NCI-H1436 (cell line): ENCODE data around the gene ITCH.
"Not testable (repeated sequence)": the region's sequence is repeated elsewhere in the genome, so short reads cannot be mapped to it uniquely, and the experiment has no call there.

ENCODE experiments used
- DNase-seq: peaks from one replicate; lab custom pipeline; 2025; lab: John Stamatoyannopoulos, UW

ITCH gene

DNA sequence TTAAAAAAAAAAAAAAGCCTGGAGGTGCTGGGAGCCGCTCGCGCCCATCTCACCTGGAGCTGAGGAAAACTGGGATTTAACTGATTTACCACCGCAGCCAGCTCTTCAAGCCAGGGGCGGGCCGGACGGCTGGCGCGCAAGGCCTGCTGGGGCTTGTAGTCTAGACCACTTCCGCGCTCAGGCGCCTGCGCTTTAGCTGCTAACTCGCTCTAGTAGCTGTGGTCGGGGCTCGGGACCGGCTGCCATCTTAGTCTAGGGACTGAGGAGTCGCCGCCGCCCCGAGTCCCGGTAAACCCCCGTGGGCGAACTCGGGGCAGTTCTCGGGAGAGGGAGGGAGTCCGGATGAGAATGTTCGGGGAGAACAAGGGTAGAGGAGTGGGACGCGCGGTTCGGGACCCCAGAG is at the start of gene ITCH:
Gene ITCH (plus strand): TSS at position 212 of the 403 bp plus-strand sequence. CDS start 30,539 bp downstream, outside the sequence.
- peak; percentile 88 for DNase-seq

DNA sequence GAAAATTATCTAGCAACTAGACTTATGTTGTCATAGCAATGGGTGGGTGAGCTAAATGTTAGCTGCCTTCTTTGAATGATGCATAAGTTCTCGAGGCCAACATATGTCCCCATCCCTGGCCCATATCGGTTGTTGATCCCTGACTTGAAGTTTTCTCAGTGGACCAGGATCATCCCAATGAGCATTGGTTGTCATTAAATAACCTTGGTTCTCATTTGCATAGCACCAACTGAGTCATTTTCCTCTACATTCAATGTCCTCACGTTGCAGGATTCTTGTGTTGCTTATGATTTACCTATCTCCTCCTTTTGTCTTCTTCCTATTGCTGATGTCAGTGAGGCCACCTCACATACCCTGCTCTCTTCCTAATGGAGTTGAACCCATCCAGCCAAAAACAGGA is 47.8 kb upstream of the ITCH start:
- DNase-seq, result no peak

DNA sequence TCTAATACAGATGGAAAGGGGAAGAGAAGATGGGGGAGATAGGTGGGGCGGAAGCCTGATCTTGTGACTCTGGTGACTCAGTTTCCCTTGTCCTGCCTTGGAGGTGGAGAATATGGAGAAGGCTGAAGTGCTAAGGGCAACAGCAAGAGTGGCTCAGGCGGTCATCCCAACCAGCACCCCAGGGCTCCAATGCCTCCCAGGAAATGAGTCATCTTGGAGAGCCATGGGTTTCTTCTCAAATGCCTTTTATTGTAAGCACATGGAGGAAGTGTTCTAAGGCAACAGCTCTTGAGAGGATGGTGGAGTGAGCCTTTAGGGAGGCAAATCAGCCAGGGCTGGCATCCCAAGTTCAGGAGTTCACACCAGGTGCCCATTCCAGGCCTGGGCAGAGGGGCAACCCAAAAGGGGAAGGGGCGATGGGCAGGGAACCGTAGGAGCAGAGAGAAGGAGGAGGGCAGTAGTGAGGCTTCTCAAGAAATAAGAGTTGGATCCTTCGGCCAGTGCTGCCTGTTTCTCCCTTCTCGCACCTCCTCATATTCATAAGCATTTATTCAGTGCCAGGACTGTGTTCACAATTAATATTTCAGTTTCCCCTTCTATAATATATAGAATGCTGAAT is 46.8 kb upstream of the ITCH start:
- no peak for DNase-seq

DNA sequence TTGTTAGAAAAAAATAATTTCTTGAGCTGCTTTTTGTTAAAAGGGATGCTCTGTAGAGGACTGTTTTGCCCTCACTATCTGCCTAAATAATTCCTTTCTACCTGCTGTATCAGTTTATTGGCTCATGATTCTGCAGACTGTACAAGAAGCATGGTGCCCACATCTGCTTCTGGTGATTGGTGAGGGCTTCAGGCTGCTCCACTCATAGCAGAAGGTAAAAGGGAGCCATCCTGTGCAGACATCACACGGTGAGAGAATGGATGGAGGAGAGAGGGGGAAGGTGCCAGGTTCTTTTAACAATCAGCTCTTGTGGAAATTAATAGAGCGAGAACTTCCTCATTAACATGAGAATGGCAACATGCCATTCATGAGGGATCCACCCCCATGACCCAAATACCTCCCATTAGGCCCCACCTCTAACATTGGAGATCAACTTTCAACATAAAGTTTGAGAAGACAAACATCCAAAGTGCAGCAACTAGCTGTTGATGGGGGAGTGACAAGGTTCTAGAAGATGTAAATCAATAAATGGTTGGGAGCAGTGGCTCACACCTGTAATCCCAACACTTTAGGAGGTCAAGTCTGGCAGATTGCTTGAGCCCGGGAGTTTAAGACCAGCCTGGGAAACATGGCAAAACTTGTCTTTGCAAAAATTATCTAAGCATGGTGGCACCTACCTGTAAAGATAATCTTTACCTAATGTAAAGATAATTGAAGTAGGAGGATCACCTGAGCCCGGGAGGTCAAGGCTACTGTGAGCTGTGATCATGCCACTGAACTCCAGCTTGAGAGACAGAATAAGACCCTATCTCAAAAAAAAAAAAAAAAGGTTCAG is 44.2 kb upstream of the ITCH start:
- no peak for DNase-seq

DNA sequence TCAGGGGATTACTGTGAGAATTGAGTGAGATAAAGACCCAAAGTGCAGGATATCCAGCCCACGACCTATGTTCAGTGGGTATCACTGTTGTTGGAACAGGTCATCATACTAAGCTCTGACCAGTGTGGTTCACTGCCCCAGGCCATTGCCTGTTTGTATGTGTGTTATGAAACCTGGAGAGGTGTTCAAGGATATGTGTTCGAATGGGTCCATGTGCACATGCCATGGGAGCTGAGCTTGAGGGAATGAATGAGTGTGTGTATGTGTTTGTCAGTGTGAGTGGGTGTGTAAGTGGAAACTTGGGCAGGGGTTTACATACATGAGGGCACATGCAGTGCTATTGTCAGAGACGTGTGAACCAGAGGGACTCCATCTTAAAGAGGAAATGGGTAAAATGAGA is 42.2 kb upstream of the ITCH start:
- no peak for DNase-seq

DNA sequence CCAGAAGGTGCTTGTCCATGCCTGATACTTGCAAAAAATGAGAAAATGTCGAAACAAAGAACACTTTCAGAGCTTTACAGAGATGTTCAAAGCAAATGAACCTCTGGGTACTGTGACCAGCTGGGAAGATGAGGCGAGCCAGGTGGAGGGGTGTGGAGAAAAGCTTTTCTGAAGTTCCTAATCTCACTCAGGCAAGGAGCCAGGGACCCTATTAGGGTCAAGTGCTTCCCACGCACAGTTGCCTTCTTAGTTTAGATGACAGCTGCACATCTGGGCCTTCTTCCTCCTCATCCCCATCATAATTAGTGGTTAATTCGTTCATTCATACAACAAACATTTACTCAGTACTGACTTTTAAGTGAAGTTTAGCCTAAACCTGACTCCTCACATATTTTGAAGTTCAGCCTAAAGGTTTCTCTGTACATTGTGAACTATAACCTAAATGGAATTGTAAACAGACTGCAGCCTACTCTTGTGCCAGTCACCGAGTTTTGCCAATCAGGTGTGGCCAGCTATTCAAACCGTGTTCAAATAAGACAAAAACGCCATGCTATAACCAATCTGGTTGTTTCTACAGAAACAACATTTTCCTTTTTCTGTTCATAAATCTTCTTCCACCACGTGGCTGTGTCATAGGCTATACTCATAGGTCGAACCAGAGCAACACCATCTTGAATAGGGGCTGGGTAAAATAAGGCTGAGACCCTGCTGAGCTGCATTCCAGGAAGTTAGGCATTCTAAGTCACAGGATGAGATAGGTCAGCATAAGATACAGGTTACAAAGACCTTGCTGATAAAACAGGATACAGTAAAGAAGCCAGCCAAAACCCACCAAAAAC is 40.6 kb upstream of the ITCH start:
- DNase-seq, result no peak

DNA sequence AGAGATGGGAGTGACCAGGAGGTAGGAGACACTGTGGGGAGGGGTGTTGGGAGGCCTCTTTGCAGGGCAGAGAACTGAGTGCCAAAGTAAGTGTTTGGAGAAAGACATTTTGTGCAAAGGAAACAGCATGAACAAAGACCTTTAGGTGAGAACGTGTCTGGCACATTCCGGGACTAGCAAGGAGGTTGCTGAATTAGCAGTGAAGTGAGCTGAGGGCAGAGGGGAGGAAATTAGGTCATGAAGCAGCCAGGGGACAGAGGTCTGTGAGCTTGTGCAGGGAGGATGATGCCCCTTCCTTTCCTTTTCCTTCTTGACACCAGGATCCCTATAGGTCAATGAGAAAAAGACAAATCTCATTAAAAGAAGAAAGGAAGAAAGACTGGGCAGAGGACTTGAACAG is 38.5 kb upstream of the ITCH start:
- DNase-seq, result no peak

DNA sequence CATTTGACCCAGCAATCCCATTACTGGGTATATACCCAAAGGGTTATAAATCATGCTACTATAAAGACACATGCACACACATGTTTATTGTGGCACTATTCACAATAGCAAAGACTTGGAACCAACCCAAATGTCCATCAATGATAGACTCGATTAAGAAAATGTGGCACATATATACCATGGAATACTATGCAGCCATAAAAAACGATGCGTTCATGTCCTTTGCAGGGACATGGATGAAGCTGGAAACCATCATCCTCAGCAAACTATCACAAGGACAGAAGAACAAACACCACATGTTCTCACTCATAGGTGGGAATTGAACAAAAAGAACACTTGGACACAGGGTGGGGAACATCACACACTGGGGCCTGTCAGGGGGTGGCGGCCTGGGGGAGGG is 34.9 kb upstream of the ITCH start:
- not testable (repeated sequence) for DNase-seq

DNA sequence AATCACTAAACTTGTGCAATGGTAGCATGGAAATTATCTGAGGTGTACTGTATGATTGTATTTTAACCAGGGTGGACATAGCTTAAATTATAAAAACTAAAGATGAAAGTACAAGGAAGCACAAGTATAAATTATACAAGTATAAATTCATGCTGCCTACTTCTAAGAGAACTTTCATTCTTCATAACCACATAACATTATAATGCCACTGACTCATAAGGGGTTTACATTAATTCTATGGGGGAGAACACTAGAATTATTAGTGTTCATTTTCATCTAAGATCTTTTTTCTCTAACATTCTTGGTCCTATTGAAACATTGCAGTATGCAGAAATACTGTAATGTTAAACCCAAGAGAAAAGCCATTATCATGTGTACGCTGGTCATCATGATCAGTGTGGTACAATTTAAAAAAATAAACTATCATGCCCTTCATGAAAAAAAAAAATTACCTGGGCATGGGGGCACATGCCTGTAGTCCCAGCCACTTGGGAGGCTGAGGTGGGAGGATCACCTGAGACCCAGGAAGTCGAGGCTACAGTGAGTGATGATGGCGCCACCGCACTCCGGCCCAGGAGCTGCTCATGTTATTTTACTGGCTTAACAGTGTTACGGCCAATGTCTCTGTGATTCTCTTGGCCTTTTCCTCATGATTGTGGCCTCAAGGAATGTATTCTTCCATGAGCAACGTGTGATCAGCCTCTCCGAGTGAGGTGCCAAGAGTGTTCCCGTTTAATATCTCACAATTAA is 34.0 kb upstream of the ITCH start:
- no peak for DNase-seq

DNA sequence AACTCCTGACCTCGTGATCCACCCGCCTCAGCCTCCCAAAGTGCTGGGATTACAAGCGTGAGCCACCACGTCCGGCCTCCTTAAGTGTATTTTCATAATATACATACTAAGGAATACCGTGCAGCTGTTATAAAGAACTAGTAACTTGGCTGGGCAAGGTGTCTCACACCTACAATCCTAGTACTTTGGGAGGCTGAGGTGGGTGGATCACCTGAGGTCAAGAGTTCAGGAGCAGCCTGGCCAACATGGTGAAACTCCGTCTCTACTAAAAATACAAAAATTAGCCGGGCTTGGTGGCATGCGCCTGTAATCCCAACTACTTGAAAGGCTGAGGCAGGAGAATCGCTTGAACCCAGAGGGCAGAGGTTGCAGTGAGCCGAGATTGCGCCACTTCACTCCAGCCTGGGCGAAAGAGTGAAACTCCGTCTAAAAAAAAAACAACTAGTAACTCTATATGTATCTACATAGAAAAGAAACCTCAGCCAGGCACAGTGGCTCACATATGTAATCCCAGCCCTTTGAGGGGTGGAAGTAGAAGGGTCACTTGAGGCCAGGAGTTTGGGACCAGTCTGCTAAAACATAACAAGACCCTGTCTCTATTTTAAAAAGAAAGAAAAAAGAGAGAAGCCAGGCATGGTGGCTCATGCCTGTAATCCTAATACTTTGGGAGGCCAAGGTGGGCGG is 32.1 kb upstream of the ITCH start:
- DNase-seq, result not testable (repeated sequence)

DNA sequence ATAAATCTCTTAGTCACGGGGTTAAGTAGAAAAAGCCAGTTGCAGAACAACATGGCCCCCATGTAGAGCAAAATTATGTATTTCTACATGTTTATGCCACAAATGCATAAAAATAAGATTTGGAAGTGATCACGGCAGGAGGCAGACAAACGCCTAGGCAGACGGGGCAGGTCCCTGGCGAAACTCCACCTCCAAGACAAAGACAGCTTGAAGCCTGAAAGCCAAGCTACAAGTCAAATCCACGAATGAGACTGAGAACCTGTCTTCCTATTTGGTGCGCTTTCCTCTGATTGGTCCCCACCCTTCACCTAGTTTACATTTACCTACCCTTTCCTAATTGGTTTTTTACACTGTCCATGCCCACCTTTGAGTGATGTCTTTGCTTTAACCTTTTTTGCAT is 31.2 kb upstream of the ITCH start:
- DNase-seq, result no peak

DNA sequence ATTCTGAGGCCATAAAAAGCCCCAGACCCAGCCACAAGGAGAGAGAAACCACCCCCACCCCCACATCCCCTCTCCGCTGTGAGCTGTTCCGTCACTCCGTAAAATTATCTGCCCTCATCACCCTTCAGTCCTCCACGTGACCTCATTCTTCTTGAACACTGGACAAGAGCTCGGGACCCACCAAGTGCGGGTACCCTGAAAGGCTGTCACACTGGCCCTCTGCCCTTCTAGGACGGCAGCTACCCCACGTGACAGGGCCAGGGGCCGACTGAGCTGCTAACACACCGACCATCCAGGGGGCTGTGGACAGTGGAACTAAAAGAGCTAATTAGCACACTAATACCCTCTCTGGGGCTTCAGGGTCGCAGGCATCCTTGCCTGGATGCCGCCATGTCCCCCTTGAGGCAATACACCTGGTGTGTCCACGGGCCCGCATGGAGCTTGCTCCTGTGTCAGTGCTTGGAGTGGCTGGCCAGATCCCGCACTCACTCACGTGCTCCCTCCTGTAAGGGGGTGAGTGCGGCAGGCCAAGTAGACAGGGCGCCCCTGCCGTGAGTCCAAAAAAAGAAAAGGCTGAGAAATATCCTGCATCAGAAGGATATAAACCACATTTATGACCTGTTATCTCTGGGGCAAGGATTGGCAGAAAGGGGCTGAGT is 30.7 kb upstream of the ITCH start:
- DNase-seq, result no peak

DNA sequence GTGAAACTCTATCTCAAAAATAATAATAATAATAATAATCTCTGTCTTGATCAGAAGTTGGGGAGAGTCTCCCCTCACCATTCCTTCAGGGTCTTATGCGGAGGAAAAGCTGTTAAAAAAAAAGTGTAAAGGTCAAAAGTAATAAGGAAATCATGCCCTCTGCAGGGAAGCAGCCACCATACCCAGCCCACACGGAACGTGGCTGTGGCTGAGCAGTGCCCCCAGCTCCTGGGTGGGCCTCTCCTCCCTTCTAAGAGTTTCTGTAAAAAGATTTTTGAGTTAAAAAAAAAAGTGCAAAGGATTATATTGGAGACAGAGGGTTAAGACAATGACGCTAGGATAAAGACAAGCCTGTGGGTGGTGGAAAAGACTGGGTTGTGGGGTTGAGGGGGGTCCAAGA is 29.3 kb upstream of the ITCH start:
- no peak for DNase-seq

DNA sequence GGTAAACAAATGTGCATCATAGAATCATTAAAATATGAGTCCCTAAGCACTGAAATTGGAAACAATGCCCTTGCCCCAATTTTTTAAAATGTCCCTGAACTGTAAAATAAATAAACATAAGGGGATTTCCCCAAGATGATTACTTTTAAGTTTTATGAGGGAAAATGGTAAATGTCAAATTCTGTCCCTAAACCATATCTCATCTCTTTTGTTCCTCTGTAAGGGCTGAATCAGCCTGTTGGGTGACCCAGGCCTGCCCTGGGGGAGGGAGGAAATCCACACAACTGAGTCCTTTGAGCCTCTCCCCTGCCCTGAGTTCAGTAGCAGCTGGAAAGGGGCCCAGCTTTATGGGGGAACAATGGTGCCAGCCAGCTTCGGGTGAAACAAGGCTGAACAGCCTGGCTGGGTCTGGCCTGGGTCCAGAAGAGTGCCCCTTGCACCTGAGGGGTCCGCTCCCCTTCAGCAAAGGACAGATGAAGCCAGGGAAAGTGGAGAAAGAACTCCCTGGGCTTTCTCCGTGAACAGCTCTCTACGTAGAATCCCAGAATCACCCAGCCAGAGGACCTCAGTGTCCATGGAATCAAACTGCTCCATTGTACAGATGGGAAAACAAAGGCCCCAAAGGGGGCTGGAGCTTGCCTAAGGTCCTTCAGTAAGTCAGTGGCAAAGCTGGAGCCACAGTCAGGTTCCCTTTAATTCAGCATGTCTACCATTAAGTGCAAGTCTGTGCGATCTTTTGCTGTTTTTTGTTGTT is 28.2 kb upstream of the ITCH start:
- DNase-seq, result no peak

DNA sequence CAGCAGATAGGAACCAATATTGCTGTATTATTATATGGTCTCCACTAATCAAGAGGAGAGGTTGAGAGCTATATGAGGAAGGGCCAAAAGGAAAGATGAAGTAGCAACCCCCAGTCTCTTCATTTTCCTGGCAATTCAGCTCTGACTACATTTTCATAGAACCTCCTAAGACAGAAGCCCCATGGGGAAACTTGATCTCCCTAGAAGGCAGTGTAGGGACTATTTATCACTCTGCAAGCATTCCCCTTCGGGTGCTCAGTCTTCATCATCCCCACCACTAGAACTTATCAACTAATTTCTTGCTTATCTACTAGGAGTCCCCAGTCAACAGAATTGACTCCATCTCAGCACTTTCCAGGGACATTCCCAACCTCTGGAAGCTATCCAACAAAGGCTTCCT is 25.5 kb upstream of the ITCH start:
- no peak for DNase-seq

DNA sequence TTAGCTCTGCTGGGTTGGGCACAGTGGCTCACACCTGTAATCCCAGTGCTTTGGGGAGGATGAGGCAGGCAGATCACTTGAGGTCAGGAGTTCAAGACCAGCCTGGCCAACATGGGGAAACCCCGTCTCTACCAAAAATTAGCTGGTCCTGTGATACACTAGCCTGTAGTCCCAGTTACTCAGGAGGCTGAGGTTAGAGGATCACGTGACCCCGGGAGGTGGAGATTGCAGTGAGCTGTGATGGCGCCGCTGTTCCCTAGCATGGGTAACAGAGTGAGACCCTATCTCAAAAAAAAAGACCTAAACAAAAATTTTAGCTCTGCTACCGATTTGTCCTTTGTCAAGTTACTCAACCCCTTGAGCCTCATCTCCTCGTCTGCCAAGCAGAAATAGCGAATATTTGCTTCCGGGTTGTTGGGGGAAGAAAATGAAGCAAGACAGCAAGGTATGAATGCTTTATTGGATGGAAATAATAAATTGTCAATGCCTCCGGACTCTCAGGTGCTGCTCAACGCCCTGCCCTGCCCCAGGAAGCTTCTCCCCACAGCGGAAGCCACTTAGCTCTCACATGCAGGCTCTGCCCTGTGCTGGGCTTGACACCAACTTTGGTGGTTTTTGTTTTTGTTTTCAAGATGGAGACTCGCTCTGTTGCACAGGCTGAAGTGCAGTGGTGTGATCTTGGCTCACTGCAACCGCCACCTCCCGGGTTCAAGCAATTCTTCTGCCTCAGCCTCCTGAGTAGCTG is 24.9 kb upstream of the ITCH start:
- no peak for DNase-seq

DNA sequence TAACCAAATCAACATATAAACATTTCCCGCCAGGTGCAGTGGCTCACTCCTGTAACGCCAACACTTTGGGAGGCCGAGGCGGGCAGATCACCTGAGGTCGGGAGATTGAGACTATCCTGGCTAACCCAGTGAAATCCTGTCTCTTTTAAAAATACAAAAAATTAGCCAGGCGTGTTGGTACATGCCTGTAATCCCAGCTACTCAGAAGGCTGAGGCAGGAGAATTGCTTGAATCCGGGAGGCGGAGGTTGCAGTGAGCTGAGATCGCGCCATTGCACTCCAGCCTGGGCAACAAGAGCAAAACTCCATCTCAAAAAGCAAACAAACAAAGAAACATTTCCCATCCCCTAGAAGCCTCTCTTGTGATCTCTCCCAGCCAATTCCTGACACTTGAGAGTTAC is 22.3 kb upstream of the ITCH start:
- DNase-seq, result not testable (repeated sequence)

DNA sequence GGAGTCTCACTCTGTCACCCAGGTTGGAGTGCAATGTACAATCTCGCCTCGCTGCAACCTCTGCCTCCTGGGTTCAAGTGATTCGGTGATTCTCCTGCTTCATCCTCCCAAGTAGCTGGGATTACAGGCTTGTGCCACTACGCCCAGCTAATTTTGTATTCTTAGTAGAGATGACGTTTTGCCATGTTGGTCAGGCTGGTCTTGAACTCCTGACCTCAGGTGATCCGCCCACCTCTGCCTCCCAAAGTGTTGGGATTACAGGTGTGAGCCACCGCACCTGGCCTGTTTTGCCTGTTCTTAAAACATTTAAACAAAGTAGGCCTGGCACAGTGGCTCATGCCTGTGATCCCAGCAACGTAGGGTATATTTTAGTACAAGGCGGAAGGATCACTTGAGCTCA is 21.9 kb upstream of the ITCH start:
- not testable (repeated sequence) for DNase-seq

DNA sequence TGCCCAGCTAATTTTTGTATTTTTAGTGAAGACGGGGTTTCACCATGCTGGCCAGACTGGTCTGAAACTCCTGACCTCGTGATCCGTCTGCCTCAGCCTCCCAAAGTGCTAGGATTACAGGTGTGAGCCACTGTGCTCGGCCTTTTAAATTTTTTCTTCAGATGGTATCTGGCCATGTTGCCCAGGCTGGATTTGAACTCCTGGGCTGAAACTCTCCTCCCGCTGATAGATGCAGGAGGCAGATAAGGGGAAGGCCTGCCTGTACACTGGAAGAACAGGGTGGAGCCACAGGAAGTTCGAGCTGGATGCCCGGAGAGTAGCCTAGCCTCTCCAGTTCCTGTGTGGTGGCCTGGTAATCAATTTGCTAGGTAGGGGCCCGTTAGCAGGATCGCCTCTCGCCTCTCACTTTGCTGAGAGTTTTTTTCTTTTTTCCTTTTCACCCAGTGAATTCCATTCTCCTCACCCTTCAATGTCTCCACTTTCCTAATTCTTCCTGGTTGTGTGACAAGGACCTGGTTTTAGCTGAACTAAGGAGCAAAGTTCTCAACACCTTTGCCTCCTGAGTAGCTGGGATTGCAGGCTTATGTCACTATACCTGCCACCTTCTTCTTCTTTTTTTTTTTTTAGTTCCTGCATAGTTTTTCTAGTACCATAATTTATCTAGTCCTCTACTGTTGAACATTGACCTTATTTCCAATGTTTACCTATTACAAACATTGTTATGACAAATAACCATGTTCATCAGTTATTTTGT is 19.4 kb upstream of the ITCH start:
- no peak for DNase-seq
